Measurements from ENCODE around the gene OPA1.

DNA sequence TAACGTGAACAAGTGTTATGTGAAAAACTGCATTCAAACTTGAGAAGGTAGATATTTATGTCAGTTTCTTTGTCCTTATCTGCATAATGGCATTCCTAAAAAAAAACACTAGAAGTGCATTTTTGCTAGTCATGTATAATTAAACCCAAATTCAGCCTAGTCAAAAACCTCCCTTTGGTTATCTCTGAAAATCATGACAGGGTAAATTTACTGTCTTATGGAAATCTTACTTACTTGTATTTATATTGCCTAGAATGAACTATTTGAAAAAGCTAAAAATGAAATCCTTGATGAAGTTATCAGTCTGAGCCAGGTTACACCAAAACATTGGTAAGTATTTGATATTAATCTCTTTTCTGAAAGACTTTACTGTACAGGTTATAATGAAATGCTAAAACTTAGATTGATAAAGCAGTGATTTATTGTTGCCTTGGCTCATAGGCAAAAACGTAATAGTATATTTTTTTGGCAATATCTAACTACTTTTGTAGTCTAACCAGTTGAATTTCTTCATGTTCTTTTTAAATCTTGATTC is 55.6 kb downstream of the OPA1 start:
- TF ChIP-seq YY1 (IDR thresholded peaks at IDR 0.05; ENCODE audit: insufficient read depth, insufficient read length) (no peak), ZNF274 (IDR thresholded peaks at IDR 0.05; ENCODE audit: low read depth, low read length) (no peak), SUZ12 (IDR thresholded peaks at IDR 0.05; ENCODE audit: extremely low read depth, insufficient read depth, insufficient read length) (no peak)
